Sigmoid colon (tissue), 7 donors: ENCODE measurements around the gene PZP. TPM values are rescaled to one million over a fixed set of nuclear protein-coding genes. Genes with fewer than 3 reads are reported as not detected.

Experiments
- DNase-seq: peaks from one replicate; pipeline ENCODE4 v3.0.0-alpha.2; 2019
- H3K27ac ChIP-seq, 4 donors: fragments of 200-600 bp; sonication (generic); one replicate each; pipeline ENCODE4 v1.5.1; 2016 to 2019; ENCODE audit warnings: mild to moderate bottlenecking in 1 of 4
- H3K27me3 ChIP-seq, 3 donors: fragments of 200-600 bp; sonication (generic); one replicate each; pipeline ENCODE4 v1.5.1; 2019; ENCODE audit warnings: mild to moderate bottlenecking in 1 of 3
- H3K36me3 ChIP-seq, 4 donors: fragments of 200-600 bp; sonication (generic); one replicate each; pipeline ENCODE4 v1.5.1; 2016 to 2019
- H3K4me1 ChIP-seq, 4 donors: fragments of 200-600 bp; sonication (generic); one replicate each; pipeline ENCODE4 v1.5.1; 2017 to 2019
- H3K4me3 ChIP-seq, 4 donors: fragments of 200-600 bp; sonication (generic); one replicate each; pipeline ENCODE4 v1.5.1; 2017 to 2019; ENCODE audit warnings: mild to moderate bottlenecking in 2 of 4, moderate library complexity in 1 of 4
- H3K9me3 ChIP-seq, 4 donors: fragments of 200-600 bp in 3 of 4; sonication (generic) in 3 of 4; one replicate each; pipeline versions ENCODE4 v1.5.1 to v1.6.1; 2013 to 2019
- CTCF ChIP-seq, 4 experiments: fragments of 450-650 bp in 3 of 4; fragments of 200-600 bp in 1 of 4; IDR thresholded peaks; one replicate each; pipeline ENCODE4 v1.5.1; 2016 to 2019; ENCODE audit warnings: antibody characterized with exemption in 4 of 4, mild to moderate bottlenecking in 3 of 4, moderate library complexity in 2 of 4
- EP300 ChIP-seq, 4 donors: sonication (generic); formaldehyde crosslinking; IDR thresholded peaks; one replicate each; pipeline ENCODE4 v1.6.1; 2017; ENCODE audit warnings: antibody characterized with exemption in 4 of 4
- POLR2A ChIP-seq, 2 donors: fragments of 450-650 bp; IDR thresholded peaks; one replicate each; pipeline ENCODE4 v1.6.1; 2016; ENCODE audit warnings: antibody characterized with exemption in 2 of 2, mild to moderate bottlenecking in 2 of 2, moderate library complexity in 2 of 2
- POLR2AphosphoS5 ChIP-seq, 4 donors: sonication (generic); formaldehyde crosslinking; IDR thresholded peaks; one replicate each; pipeline ENCODE4 v1.6.1; 2017; ENCODE audit warnings: antibody characterized with exemption in 4 of 4
- WGBS, 2 donors: extraction: QIAGEN DNeasy Blood & Tissue Kit; methylation state at CpG; one replicate each; pipeline ENCODE4 v1.1.7; 2013; 5-methylcytosine and 5-hydroxymethylcytosine counted together
- intact Hi-C: fragments of 100-400 bp; cut with DNase I; formaldehyde crosslinking; loops from one replicate; pipeline ENCODE4 v1.15.1; 2023
- polyA plus RNA-seq, 3 donors: library from polyadenylated mRNA; stranded (reverse); fragments of 200-250 nt; gene quantifications; one replicate each; pipeline ENCODE4 v1.2.3, GENCODE V29; 2013
- total RNA-seq, 4 donors: library from RNA; depleted of rRNA; stranded (reverse); fragments of >200 nt; gene quantifications; one replicate each; pipeline ENCODE4 v1.1.0, GENCODE V29; 2016
- donor health status: healthy with polysubstance abuse.
- donor health status: Bipolar disorder and iron deficiency.
- donor health status: healthy.

Gene PZP
- total and polyA plus RNA-seq, 7 donors = 0.07 to 0.28 TPM; not detected in 5

- no peak for TF ChIP-seq POLR2A (IDR thresholded peaks at IDR 0.05)
- TF ChIP-seq POLR2AphosphoS5 (IDR thresholded peaks at IDR 0.05) = no peak
- TF ChIP-seq CTCF (IDR thresholded peaks at IDR 0.05) = no peak
- TF ChIP-seq EP300 (IDR thresholded peaks at IDR 0.05) = no peak
- Histone ChIP-seq H3K4me1 (no peaks in the 10 kb centered on the region), H3K27ac (no peak overlapping the region), H3K27me3 (no peaks in the 10 kb centered on the region), H3K36me3 (peaks cover 32 to 99% (median 41%) of the 10 kb centered on the region in 4 donors), H3K9me3 (no peaks in the 10 kb centered on the region), H3K4me3 (no peak overlapping the region)
- intact Hi-C loops = no loop called here
- DNase-seq = no peak
Observed at GRCh38 chr12:9104767-9105423, 103.3 kb downstream of the PZP start.

- WGBS, 2 donors = 65 to 67% methylated on average over 4 of the region's 4 CpGs
- H3K27ac ChIP-seq = no peak overlapping the region
- H3K36me3 ChIP-seq = peaks cover 32 to 99% (median 37%) of the 10 kb centered on the region in 4 donors
- DNase-seq = no peak
- H3K4me3 ChIP-seq = no peak overlapping the region
- TF ChIP-seq EP300 (IDR thresholded peaks at IDR 0.05) = no peak
- no peak for TF ChIP-seq CTCF (IDR thresholded peaks at IDR 0.05)
- no peak for TF ChIP-seq POLR2A (IDR thresholded peaks at IDR 0.05)
- TF ChIP-seq POLR2AphosphoS5 (IDR thresholded peaks at IDR 0.05) = no peak
- H3K4me1 ChIP-seq = no peaks in the 10 kb centered on the region
- H3K9me3 ChIP-seq = no peaks in the 10 kb centered on the region
- H3K27me3 ChIP-seq = no peaks in the 10 kb centered on the region
- intact Hi-C loops = no loop called here
Observed at GRCh38 chr12:9104087-9104486, 104.1 kb downstream of the PZP start.

DNA sequence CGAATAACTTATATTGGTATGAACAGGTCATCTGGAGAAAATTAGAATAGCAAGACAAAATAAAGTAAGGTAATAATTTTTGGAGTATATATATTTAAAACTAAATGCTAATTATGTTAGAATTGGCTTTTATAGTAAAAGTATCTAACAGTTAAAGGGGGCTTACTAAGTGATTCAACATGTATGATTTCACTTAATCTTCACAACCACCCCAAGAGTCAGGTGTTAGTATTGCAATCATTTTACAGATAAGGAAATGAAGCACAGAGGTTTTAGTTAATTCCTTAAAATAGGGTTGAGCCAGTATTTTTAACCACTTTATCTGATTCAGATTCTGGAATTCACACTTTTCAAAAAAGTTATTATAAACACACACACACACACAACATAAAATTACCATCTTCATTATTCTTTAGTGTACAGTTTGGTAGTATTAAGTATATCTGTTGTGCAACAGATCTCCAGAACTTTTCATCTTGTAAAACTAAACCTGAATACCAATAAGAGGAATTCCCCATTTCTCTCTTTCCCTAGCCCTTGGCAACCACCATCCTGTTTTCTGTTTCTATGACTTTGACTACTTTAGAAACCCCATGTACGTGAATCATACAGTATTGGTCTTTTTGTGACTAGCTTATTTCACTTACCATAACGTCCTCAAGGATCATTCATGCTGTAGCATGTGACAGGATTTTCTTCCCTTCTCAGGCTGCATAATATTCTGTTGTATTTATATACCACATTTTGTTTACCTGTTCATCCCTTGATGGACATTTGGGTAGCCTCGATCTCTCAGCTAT lies 104.9 kb downstream of the PZP start:
- no peak for DNase-seq
- H3K27ac ChIP-seq = no peak overlapping the region
- intact Hi-C loops = no loop called here
- no peaks in the 10 kb centered on the region for H3K4me1 ChIP-seq
- TF ChIP-seq POLR2A (IDR thresholded peaks at IDR 0.05) (no peak), CTCF (IDR thresholded peaks at IDR 0.05) (no peak), EP300 (IDR thresholded peaks at IDR 0.05) (no peak), POLR2AphosphoS5 (IDR thresholded peaks at IDR 0.05) (no peak)
- peaks cover 34 to 99% (median 43%) of the 10 kb centered on the region in 4 donors for H3K36me3 ChIP-seq
- H3K27me3 ChIP-seq = no peaks in the 10 kb centered on the region
- H3K4me3 ChIP-seq = no peak overlapping the region
- 77 to 87% methylated on average over 4 of the region's 4 CpGs for WGBS, 2 donors
- no peaks in the 10 kb centered on the region for H3K9me3 ChIP-seq

GRCh38 chr12:9101018-9101687 lies 107.0 kb downstream of the PZP start:
- no peak overlapping the region for H3K27ac ChIP-seq
- intact Hi-C loops = no loop called here
- TF ChIP-seq EP300 (IDR thresholded peaks at IDR 0.05) = no peak
- no peak for TF ChIP-seq POLR2A (IDR thresholded peaks at IDR 0.05)
- no peak for TF ChIP-seq POLR2AphosphoS5 (IDR thresholded peaks at IDR 0.05)
- no peak for TF ChIP-seq CTCF (IDR thresholded peaks at IDR 0.05)
- DNase-seq = no peak
- no peaks in the 10 kb centered on the region for H3K9me3 ChIP-seq
- 75 to 83% methylated on average over 8 of the region's 8 CpGs for WGBS, 2 donors
- peaks cover 30 to 100% (median 43%) of the 10 kb centered on the region in 4 donors for H3K36me3 ChIP-seq
- no peaks in the 10 kb centered on the region for H3K27me3 ChIP-seq
- H3K4me1 ChIP-seq = no peaks in the 10 kb centered on the region
- no peak overlapping the region for H3K4me3 ChIP-seq
